Loucy (cell line): ENCODE data around the gene JAKMIP3.

ENCODE experiments used
- H2AFZ ChIP-seq: fragments of 200-600 bp; sonication (generic); 2 replicates; pipeline ENCODE4 v1.6.0; 2016; ENCODE audit warnings: antibody characterized with exemption, mild to moderate bottlenecking, low read length, moderate library complexity
- H3F3A ChIP-seq: fragments of 200-600 bp; 2 replicates; pipeline ENCODE4 v1.6.0; 2016; ENCODE audit warnings: antibody characterized with exemption, low read depth, mild to moderate bottlenecking
- H3K27me3 ChIP-seq: fragments of 200-600 bp; sonication (generic); 2 replicates; pipeline ENCODE4 v1.6.1; 2014; ENCODE audit warnings: low read length, mild to moderate bottlenecking; ENCODE audit not compliant: insufficient read depth, poor library complexity, severe bottlenecking
- H3K36me3 ChIP-seq: fragments of 200-600 bp; sonication (generic); 2 replicates; pipeline ENCODE4 v1.6.1; 2016; ENCODE audit warnings: low read length; ENCODE audit not compliant: insufficient read depth
- H3K4me1 ChIP-seq: fragments of 200-600 bp; sonication (generic); 2 replicates; pipeline ENCODE4 v1.5.1; 2014; ENCODE audit warnings: low read length, mild to moderate bottlenecking; ENCODE audit not compliant: insufficient read depth, poor library complexity, severe bottlenecking
- H3K4me2 ChIP-seq: fragments of 200-600 bp; sonication (generic); 2 replicates; pipeline ENCODE4 v1.6.0; 2014; ENCODE audit warnings: antibody characterized with exemption, low read length, low read depth, mild to moderate bottlenecking; ENCODE audit not compliant: poor library complexity, severe bottlenecking
- H3K4me3 ChIP-seq: fragments of 200-600 bp; sonication (generic); 2 replicates; pipeline ENCODE4 v1.5.1; 2014; ENCODE audit warnings: low read length, mild to moderate bottlenecking, mixed read lengths; ENCODE audit not compliant: poor library complexity, severe bottlenecking
- H3K79me2 ChIP-seq: fragments of 200-600 bp; sonication (generic); 2 replicates; pipeline ENCODE4 v1.6.1; 2014; ENCODE audit warnings: low read length; ENCODE audit not compliant: insufficient read depth
- H3K9ac ChIP-seq: fragments of 200-600 bp; sonication (generic); 2 replicates; pipeline ENCODE4 v1.6.0; 2014; ENCODE audit warnings: mild to moderate bottlenecking, low read depth, low read length, moderate library complexity; ENCODE audit not compliant: poor library complexity, severe bottlenecking
- H3K9me2 ChIP-seq: fragments of 200-600 bp; sonication (generic); replicated peaks from 2 replicates; pipeline ENCODE4 v1.6.1; 2016; ENCODE audit warnings: low read depth, low read length, mixed read lengths
- H3K9me3 ChIP-seq: fragments of 200-600 bp; sonication (generic); 2 replicates; pipeline ENCODE4 v1.6.1; 2014; ENCODE audit warnings: mild to moderate bottlenecking, antibody characterized with exemption, low read length, low read depth; ENCODE audit not compliant: insufficient read depth
- H4K20me1 ChIP-seq: fragments of 200-600 bp; sonication (generic); 2 replicates; pipeline ENCODE4 v1.6.0; 2014; ENCODE audit warnings: antibody characterized with exemption, low read length, mild to moderate bottlenecking; ENCODE audit not compliant: insufficient read depth, poor library complexity, severe bottlenecking
- EZH2phosphoT487 ChIP-seq: fragments of 200-600 bp; IDR thresholded peaks from 2 replicates; pipeline ENCODE4 v1.6.1; 2018; ENCODE audit warnings: antibody characterized with exemption, mild to moderate bottlenecking, moderate library complexity, borderline replicate concordance
- TF ChIP-seq, protein P1 (sequence below): fragments of 200-600 bp; sonication (generic); conservative IDR thresholded peaks from 2 replicates; pipeline ENCODE4 v1.5.1; 2014; ENCODE audit warnings: mild to moderate bottlenecking, antibody characterized with exemption, low read length

JAKMIP3 gene

DNA sequence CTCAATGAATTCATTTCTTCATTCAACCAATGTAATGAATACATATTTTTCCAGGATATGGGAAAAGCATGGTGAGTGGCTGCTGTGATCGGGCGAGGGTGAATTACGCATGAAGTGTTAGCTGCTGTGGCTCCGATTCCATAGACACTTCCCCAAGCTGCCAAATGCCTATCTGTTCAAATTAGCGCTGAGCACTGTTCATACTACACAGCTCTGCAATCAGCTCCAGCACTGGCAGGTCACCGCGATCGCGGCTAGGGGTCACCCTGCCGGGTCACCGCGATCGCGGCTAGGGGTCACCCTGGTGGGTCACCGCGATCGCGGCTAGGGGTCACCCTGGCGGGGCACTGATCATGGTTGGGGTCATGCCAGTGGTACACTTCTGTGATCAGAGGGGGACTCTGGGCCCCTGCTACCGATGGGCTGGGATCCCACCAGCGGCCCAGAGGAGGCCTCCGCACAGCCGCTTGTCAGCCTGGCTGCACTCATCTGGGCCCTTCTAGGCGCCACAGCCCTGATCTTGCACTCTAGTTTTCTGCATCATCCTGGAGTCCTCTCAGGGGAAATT is 49.3 kb downstream of the JAKMIP3 start:
- Histone ChIP-seq H3K9me3 (no peaks in the 10 kb centered on the region), H3K4me2 (no peak overlapping the region), H3K9ac (no peak overlapping the region), H3K79me2 (no peaks in the 10 kb centered on the region), H3K27me3 (no peaks in the 10 kb centered on the region), H3K4me1 (no peaks in the 10 kb centered on the region), H3K4me3 (no peak overlapping the region), H2AFZ (no peak overlapping the region), H4K20me1 (no peaks in the 10 kb centered on the region), H3K36me3 (no peaks in the 10 kb centered on the region), H3K9me2 (no peaks in the 10 kb centered on the region), H3F3A (no peaks in the 10 kb centered on the region)
- TF ChIP-seq EZH2phosphoT487 = no peak
- TF ChIP-seq, protein P1, sequence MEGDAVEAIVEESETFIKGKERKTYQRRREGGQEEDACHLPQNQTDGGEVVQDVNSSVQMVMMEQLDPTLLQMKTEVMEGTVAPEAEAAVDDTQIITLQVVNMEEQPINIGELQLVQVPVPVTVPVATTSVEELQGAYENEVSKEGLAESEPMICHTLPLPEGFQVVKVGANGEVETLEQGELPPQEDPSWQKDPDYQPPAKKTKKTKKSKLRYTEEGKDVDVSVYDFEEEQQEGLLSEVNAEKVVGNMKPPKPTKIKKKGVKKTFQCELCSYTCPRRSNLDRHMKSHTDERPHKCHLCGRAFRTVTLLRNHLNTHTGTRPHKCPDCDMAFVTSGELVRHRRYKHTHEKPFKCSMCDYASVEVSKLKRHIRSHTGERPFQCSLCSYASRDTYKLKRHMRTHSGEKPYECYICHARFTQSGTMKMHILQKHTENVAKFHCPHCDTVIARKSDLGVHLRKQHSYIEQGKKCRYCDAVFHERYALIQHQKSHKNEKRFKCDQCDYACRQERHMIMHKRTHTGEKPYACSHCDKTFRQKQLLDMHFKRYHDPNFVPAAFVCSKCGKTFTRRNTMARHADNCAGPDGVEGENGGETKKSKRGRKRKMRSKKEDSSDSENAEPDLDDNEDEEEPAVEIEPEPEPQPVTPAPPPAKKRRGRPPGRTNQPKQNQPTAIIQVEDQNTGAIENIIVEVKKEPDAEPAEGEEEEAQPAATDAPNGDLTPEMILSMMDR = no peak
